PC-3 (cell line): Measurements from ENCODE around the gene BRF1.

Source experiments
- EZH2 ChIP-seq: fragments of 300-600 bp; sonication (generic); IDR thresholded peaks from one replicate; pipeline ENCODE4 v1.6.1; 2017; ENCODE audit warnings: antibody characterized with exemption, mild to moderate bottlenecking, low read length; ENCODE audit not compliant: unreplicated experiment
- EZH2phosphoT487 ChIP-seq: fragments of 300-600 bp; sonication (generic); IDR thresholded peaks from 2 replicates; pipeline ENCODE4 v1.6.1; 2018; ENCODE audit warnings: mild to moderate bottlenecking, antibody characterized with exemption, low read length, borderline replicate concordance
- TF ChIP-seq, protein P1 (sequence below): fragments of 300-600 bp; sonication (generic); conservative IDR thresholded peaks from 2 replicates; pipeline ENCODE4 v1.5.1; 2017; ENCODE audit warnings: antibody characterized with exemption, low read depth, mild to moderate bottlenecking, low read length

DNA sequence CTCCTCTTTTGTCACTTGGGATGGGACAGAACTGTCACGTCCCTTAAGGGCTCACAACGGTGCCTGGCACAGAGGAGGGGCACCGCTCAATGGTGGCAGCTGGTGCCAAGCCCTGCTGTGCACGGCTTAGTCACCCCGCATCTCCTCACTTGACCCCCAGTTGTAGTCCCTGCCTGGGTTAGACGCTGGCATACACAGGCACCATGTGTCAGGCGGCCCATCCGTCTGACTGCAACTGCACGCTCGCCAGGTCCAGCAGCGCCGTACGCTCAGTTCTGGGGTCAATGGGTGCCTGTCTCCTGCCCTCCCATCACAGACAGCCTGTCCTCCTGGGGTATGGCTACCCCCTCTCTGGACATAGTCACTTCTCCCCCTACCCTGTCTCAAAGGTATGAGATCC is 12.2 kb upstream of the BRF1 start:
- TF ChIP-seq, protein P1, sequence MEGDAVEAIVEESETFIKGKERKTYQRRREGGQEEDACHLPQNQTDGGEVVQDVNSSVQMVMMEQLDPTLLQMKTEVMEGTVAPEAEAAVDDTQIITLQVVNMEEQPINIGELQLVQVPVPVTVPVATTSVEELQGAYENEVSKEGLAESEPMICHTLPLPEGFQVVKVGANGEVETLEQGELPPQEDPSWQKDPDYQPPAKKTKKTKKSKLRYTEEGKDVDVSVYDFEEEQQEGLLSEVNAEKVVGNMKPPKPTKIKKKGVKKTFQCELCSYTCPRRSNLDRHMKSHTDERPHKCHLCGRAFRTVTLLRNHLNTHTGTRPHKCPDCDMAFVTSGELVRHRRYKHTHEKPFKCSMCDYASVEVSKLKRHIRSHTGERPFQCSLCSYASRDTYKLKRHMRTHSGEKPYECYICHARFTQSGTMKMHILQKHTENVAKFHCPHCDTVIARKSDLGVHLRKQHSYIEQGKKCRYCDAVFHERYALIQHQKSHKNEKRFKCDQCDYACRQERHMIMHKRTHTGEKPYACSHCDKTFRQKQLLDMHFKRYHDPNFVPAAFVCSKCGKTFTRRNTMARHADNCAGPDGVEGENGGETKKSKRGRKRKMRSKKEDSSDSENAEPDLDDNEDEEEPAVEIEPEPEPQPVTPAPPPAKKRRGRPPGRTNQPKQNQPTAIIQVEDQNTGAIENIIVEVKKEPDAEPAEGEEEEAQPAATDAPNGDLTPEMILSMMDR, result no peak
- no peak for TF ChIP-seq EZH2
- no peak for TF ChIP-seq EZH2phosphoT487
